Measurements from ENCODE around the gene PILRB. TPM values are rescaled to one million over a fixed set of nuclear protein-coding genes. Genes with fewer than 3 reads are reported as not detected.

PILRB gene
- total RNA-seq, 2 donors from 2014 or later = 63.3 to 65.6 TPM

DNA sequence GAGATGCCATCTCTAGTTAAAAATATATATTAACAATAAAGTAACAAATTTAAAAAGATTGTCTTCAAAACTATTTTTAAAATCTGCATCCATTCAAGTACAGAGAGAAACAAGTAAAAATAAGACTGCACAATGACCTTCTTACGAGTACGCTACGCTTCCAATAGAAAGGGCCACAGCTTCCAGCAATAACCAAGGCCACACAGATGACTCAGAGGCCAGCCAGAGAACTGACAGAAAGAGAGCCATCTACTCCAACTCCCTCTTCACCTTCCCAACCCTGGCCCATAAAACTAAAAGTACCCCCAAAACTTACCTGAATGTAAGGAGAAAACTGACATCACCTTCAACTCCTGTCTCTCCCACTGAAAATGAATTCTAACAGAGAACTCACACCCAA, 42.1 kb downstream of the PILRB start:
- Histone ChIP-seq H3K27ac (no peak overlapping the region), H3K4me1 (no peaks in the 10 kb centered on the region), H3K9me3 (no peaks in the 10 kb centered on the region), H3K27me3 (no peaks in the 10 kb centered on the region), H3K4me3 (no peak overlapping the region), H3K36me3 (replicated peaks in 1 of 2; ENCODE audit: insufficient read depth in 1 of 2, low read depth in 2 of 2) (no peaks in the 10 kb centered on the region)
- DNase-seq (no peak), ATAC-seq (no peak)
- no peak for TF ChIP-seq POLR2A (IDR thresholded peaks at IDR 0.05)
- TF ChIP-seq, protein P1, sequence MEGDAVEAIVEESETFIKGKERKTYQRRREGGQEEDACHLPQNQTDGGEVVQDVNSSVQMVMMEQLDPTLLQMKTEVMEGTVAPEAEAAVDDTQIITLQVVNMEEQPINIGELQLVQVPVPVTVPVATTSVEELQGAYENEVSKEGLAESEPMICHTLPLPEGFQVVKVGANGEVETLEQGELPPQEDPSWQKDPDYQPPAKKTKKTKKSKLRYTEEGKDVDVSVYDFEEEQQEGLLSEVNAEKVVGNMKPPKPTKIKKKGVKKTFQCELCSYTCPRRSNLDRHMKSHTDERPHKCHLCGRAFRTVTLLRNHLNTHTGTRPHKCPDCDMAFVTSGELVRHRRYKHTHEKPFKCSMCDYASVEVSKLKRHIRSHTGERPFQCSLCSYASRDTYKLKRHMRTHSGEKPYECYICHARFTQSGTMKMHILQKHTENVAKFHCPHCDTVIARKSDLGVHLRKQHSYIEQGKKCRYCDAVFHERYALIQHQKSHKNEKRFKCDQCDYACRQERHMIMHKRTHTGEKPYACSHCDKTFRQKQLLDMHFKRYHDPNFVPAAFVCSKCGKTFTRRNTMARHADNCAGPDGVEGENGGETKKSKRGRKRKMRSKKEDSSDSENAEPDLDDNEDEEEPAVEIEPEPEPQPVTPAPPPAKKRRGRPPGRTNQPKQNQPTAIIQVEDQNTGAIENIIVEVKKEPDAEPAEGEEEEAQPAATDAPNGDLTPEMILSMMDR (IDR thresholded peaks at IDR 0.05) = no peak
- 92 to 98% methylated on average over 3 of the region's 3 CpGs for WGBS, 2 donors
- intact Hi-C loops (cut with DNase I) = no loop called here

DNA sequence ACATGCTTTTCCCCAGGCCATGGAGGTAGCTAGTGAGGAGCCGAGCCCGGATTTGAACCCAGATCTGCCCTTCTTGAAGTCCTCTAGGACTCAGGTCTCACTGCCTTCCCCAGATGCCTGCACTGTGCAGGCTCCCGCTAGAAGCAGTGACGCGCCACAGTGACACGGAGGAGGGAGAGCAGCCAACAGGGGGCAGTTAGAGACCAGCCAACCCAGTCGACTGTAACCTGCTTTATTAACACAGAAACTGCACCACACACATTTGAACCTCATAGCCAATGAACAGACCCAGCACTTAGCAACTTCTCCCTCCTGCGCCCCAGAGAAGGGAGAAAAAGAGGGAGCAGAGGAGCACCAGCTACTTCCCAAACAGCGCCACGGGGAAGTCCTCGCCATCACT, 42.7 kb downstream of the PILRB start:
- 85 to 87% methylated on average over 11 of the region's 11 CpGs for WGBS, 2 donors
- ATAC-seq (no peak), DNase-seq (no peak)
- Histone ChIP-seq H3K36me3 (replicated peaks in 1 of 2; ENCODE audit: insufficient read depth in 1 of 2, low read depth in 2 of 2) (no peaks in the 10 kb centered on the region), H3K4me1 (no peaks in the 10 kb centered on the region), H3K27ac (no peak overlapping the region), H3K27me3 (no peaks in the 10 kb centered on the region), H3K9me3 (no peaks in the 10 kb centered on the region), H3K4me3 (no peak overlapping the region)
- no peak for TF ChIP-seq POLR2A (IDR thresholded peaks at IDR 0.05)
- TF ChIP-seq, protein P1 (IDR thresholded peaks at IDR 0.05) = no peak
- intact Hi-C loops (cut with DNase I) = no loop called here

DNA sequence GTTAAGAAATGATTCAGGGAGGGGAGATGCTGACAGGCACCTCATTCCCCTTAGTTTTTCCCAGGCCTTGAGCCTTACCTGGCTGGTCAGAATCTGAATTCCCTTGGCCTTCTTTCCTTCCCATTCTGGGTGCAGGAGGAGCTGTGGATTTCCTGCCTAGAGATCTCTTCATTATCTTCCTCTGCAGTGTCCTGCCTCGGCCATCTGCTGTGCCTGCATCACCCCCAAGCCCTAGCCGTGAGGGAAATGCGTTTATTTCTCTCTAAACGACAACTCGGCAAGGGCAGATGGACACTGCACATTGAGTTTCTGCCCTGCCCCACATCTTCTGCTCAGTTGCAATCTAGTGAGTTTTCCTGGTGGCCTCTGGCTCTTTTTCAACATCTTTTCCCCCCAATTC, 43.9 kb downstream of the PILRB start:
- ATAC-seq (no peak), DNase-seq (no peak)
- Histone ChIP-seq H3K4me1 (no peaks in the 10 kb centered on the region), H3K36me3 (replicated peaks in 1 of 2; ENCODE audit: insufficient read depth in 1 of 2, low read depth in 2 of 2) (no peaks in the 10 kb centered on the region), H3K27me3 (no peaks in the 10 kb centered on the region), H3K9me3 (no peaks in the 10 kb centered on the region), H3K27ac (no peak overlapping the region), H3K4me3 (no peak overlapping the region)
- 84 to 91% methylated on average over 5 of the region's 5 CpGs for WGBS, 2 donors
- intact Hi-C loops (cut with DNase I) = no loop called here
- TF ChIP-seq, protein P1 (IDR thresholded peaks at IDR 0.05) = no peak
- no peak for TF ChIP-seq POLR2A (IDR thresholded peaks at IDR 0.05)

DNA sequence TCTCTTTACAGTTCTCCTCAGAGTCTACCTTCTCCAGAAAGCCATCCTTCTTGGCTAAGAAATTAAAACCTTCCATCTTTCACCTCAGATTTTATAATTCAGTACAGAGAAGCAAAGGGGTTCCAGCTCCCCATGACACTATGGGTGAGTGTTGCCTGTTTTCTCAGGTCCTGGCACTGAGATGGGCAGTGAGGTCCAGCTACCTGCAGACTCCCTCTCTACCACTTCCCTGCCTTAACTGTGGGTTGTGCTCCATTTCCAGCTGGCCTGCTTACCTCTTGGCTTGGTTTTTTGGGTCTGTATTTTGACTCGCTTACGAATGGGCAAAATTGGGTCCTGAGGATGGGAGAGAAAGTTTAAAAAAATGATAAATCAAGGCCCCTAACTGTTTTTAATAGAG, 44.3 kb downstream of the PILRB start:
- WGBS, 2 donors = 94 to 100% methylated on average over 2 of the region's 2 CpGs
- Histone ChIP-seq H3K4me3 (no peak overlapping the region), H3K27me3 (no peaks in the 10 kb centered on the region), H3K36me3 (replicated peaks in 1 of 2; ENCODE audit: insufficient read depth in 1 of 2, low read depth in 2 of 2) (no peaks in the 10 kb centered on the region), H3K4me1 (no peaks in the 10 kb centered on the region), H3K9me3 (no peaks in the 10 kb centered on the region), H3K27ac (no peak overlapping the region)
- no peak for DNase-seq
- TF ChIP-seq, protein P1 (IDR thresholded peaks at IDR 0.05) = no peak
- TF ChIP-seq POLR2A (IDR thresholded peaks at IDR 0.05) = no peak
- intact Hi-C loops (cut with DNase I) = no loop called here
- no peak for ATAC-seq

DNA sequence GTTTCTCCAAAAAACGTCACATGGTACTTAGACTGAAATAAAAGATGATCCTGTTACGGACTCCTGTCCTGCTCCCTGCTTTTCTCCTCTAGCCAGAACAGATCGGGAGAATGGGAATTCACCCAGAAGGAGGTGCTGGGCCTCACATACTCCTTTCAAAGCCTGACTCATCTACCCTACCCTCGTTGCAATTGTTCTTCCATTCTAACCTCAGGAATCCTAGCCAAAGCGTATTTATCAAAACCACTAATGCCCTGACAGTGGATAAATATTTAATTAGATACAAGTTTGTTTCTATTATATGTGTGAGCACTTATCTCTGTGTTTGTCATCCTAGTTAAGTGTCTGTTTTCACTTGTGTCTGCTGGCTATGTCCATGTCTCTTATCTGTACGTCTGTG, 48.9 kb downstream of the PILRB start:
- intact Hi-C loops (cut with DNase I) = no loop called here
- DNase-seq (no peak), ATAC-seq (no peak)
- no peaks in the 10 kb centered on the region for H3K4me1 ChIP-seq
- H3K36me3 ChIP-seq (replicated peaks in 1 of 2; ENCODE audit: insufficient read depth in 1 of 2, low read depth in 2 of 2) = no peaks in the 10 kb centered on the region
- no peak overlapping the region for H3K27ac ChIP-seq
- no peaks in the 10 kb centered on the region for H3K27me3 ChIP-seq
- 35 to 44% methylated on average over 6 of the region's 6 CpGs for WGBS, 2 donors
- H3K9me3 ChIP-seq = no peaks in the 10 kb centered on the region
- TF ChIP-seq POLR2A (IDR thresholded peaks at IDR 0.05) = no peak
- TF ChIP-seq, protein P1 (IDR thresholded peaks at IDR 0.05) = no peak
- no peak overlapping the region for H3K4me3 ChIP-seq

All from body of pancreas (tissue), 4 donors.